Mucosa of rectum (tissue), 2 donors: ENCODE measurements around the gene SNX30.

Experiments used
- H3K27ac ChIP-seq, 2 donors: one replicate each; pipeline ENCODE4 v1.7.0; 2013; ENCODE audit warnings: inconsistent platforms in 2 of 2, low read depth in 2 of 2, low read length in 2 of 2
- H3K27me3 ChIP-seq, 2 donors: one replicate each; pipeline ENCODE4 v1.7.0; 2013; ENCODE audit warnings: low read length in 2 of 2; ENCODE audit not compliant: control insufficient read depth in 2 of 2, insufficient read depth in 2 of 2
- H3K36me3 ChIP-seq, 2 donors: one replicate each; pipeline ENCODE4 v1.7.0; 2013; ENCODE audit warnings: low read length in 2 of 2; ENCODE audit not compliant: control insufficient read depth in 2 of 2, insufficient read depth in 2 of 2
- H3K4me1 ChIP-seq, 2 donors: one replicate each; pipeline ENCODE4 v1.7.0; 2013; ENCODE audit warnings: low read length in 2 of 2, mild to moderate bottlenecking in 1 of 2; ENCODE audit not compliant: control insufficient read depth in 2 of 2, insufficient read depth in 2 of 2
- H3K4me3 ChIP-seq, 2 donors: one replicate each; pipeline ENCODE4 v1.7.0; 2013; ENCODE audit warnings: low read length in 2 of 2
- H3K9ac ChIP-seq, 2 donors: one replicate each; pipeline ENCODE4 v1.7.0; 2013; ENCODE audit warnings: low read length in 2 of 2, low read depth in 1 of 2, mild to moderate bottlenecking in 1 of 2
- H3K9me3 ChIP-seq, 2 donors: one replicate each; pipeline ENCODE4 v1.7.0; 2013; ENCODE audit warnings: low read length in 2 of 2; ENCODE audit not compliant: control insufficient read depth in 2 of 2
- donor health status: healthy.
- donor health status: Normal muscosa, but diverticular disease.

SNX30 gene

DNA sequence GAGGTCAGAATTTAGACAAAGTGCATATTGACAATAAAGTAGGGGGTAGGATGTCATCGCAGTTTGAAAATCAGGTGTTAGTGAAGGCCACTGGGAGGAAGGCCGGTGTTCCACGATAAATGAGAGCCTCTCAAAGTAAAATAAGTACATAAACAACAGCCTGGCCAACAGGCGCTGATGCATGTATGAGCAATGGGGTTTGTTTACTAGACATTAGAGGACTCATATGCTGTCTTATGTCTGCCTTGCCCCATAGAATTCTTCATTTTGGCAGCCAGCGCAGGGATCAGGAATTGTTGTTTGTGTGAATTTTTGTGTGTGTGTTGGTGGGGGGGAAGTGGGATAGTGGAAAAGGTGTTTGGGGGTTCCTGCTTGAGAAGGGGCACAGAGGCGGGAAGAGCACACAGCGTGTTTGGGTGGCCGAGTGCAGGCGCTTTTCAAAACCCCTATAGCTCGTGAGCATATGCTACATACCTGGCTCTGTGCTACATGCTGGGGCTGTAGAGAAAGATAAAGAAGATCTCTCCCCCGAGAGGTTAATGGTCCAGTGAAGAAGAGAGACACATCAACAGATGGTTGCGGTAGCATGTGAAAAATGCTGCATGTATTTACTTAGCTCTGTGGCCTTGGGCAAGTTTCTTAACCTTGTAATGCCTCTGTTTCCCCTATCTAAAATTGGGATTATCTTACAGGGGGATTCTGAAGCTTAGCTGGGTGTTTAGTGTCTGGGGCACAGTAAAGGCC lies 11.5 kb downstream of the SNX30 start:
- Histone ChIP-seq H3K9me3 (no peaks in the 10 kb centered on the region), H3K4me1 (peaks cover 6 to 23% of the 10 kb centered on the region in 2 donors), H3K27me3 (no peaks in the 10 kb centered on the region), H3K9ac (no peak overlapping the region), H3K27ac (no peak overlapping the region), H3K4me3 (no peak overlapping the region), H3K36me3 (no peaks in the 10 kb centered on the region)

DNA sequence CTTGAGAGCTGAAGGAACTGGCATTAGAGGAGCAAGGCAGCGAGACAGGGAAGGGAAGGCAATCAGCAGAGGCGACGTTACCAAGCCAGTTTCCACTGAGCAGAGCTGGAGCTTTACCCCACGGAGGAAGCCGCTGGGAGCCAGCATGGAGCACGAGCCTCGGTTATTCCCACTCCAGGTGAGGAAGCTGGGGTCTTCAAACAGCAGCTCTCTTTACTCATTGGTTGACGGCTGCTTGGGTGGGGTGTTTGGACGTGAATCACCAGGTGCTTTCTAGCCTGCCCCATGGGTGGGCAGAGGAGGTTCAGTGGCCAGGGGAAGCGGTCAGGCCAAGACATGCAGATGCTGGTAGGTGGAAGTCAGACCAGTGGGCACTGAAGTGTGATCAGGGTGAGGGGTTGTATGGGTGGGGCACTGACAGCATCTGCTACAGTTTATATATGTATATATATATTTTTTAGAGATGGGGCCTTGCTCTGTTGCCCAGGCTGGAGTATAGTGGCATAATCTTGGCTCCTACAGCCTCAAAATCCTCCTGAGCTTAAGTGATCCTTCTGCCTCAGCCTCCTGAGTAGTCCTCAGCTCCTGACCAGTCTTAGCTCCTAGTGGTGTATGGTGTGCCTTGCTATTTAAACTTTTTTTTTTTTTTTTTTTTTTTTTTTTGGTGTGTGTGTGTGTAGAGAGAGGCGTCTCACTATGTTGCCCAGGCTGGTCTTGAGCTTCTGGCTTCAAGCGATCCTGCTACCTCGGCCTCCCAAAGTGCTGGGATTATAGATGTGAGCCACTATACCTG lies 12.4 kb downstream of the SNX30 start:
- Histone ChIP-seq H3K4me1 (peaks cover 0 to 16% of the 10 kb centered on the region in 2 donors), H3K27ac (no peak overlapping the region), H3K4me3 (no peak overlapping the region), H3K9ac (no peak overlapping the region), H3K9me3 (no peaks in the 10 kb centered on the region), H3K36me3 (no peaks in the 10 kb centered on the region), H3K27me3 (no peaks in the 10 kb centered on the region)

GRCh38 chr9:112764344-112764743 lies 13.8 kb downstream of the SNX30 start:
- H3K36me3 ChIP-seq, result peaks cover 0 to 3% of the 10 kb centered on the region in 2 donors
- H3K9ac ChIP-seq, result no peak overlapping the region
- no peaks in the 10 kb centered on the region for H3K9me3 ChIP-seq
- peaks cover 0 to 14% of the 10 kb centered on the region in 2 donors for H3K4me1 ChIP-seq
- H3K4me3 ChIP-seq, result no peak overlapping the region
- no peaks in the 10 kb centered on the region for H3K27me3 ChIP-seq
- no peak overlapping the region for H3K27ac ChIP-seq

DNA sequence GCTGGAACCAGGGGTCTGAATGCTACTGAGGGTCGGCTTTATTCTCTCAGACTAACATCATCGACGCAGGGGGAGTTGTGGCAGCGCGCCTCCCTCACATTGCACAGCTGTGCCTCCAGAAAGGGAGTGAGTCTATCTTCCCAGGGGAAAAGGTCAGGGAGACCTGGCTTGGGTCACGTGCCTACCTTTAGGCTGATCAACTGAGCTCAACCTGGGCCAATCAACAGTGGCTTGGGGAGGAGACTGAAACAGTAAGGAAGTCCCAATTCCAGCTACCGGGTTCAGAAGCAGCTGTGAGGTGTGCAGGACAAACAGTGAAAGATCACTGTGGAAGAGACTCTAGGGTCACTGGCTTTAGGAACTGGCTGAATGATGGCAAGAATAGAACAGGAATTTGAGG lies 14.3 kb downstream of the SNX30 start:
- H3K9ac ChIP-seq, result no peak overlapping the region
- H3K27me3 ChIP-seq, result no peaks in the 10 kb centered on the region
- H3K27ac ChIP-seq, result peak overlapping the region in 1 of 2 donors; percentile 37
- H3K36me3 ChIP-seq, result peaks cover 0 to 4% of the 10 kb centered on the region in 2 donors
- H3K4me1 ChIP-seq, result peaks cover 0 to 14% of the 10 kb centered on the region in 2 donors
- no peak overlapping the region for H3K4me3 ChIP-seq
- no peaks in the 10 kb centered on the region for H3K9me3 ChIP-seq

GRCh38 chr9:112765281-112765680 lies 14.7 kb downstream of the SNX30 start:
- H3K9me3 ChIP-seq, result no peaks in the 10 kb centered on the region
- peaks cover 0 to 14% of the 10 kb centered on the region in 2 donors for H3K4me1 ChIP-seq
- H3K4me3 ChIP-seq, result no peak overlapping the region
- H3K36me3 ChIP-seq, result peaks cover 0 to 4% of the 10 kb centered on the region in 2 donors
- no peak overlapping the region for H3K9ac ChIP-seq
- H3K27me3 ChIP-seq, result no peaks in the 10 kb centered on the region
- peak overlapping the region in 1 of 2 donors; percentile 37 for H3K27ac ChIP-seq

DNA sequence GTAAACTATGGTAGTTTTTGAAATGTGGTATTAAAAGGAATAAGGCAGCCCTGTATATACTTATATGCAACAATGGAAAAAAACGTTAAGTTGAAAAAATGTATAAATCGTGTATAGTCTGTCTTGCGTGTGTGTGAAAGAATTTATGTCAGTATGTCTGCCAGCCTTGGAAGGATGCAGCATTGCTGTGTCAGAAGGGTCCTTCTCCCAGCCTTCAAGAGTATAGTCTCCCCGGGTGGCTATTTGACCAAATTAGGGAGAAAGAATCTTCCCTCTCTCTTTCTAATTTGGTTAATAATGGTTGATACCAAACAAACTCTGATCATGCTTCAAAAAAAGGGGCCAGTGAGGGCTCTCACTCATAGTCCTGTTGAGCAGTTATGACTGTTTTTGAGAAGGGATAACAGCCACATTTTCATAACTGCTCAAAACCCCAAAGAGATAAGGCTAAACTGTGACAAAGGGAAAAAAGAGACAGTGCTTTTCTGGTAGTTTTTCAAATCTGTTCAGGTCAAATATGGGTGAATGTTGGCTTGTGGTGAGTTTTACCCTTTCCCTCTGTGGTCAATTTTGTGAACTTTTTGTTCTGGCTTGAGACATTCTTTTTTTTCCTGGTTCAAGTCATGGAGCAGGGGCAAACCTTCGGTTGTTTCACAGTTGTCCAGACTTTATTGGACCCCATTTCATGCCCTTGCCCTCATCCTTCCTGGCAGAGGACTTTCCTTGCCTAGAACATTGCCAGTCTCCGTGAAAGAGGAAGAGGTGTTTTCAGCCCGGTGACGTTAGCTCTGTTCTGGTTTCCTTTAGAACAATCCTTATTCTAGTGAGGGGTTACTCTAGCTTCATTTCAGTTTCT lies 21.0 kb downstream of the SNX30 start:
- H3K4me1 ChIP-seq, result peaks cover 0 to 7% of the 10 kb centered on the region in 2 donors
- no peak overlapping the region for H3K4me3 ChIP-seq
- H3K27ac ChIP-seq, result no peak overlapping the region
- H3K27me3 ChIP-seq, result no peaks in the 10 kb centered on the region
- peaks cover 0 to 4% of the 10 kb centered on the region in 2 donors for H3K36me3 ChIP-seq
- no peaks in the 10 kb centered on the region for H3K9me3 ChIP-seq
- no peak overlapping the region for H3K9ac ChIP-seq

DNA sequence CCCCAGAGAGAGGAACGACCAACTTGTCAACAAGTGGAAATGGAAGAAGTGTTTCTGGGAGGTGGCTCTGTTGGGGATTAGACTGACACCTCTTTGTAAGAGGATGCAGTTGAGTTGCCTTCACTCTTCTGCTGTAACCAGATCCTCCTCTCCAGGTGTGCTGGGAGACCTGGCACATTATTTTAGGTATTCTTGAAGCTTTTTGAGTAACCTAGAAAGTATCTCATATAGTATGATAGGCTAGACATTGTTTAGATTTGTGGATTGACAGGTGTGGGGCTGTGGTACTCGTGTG lies 21.6 kb downstream of the SNX30 start:
- Histone ChIP-seq H3K4me1 (peaks cover 0 to 7% of the 10 kb centered on the region in 2 donors), H3K36me3 (peaks cover 0 to 4% of the 10 kb centered on the region in 2 donors), H3K27ac (no peak overlapping the region), H3K9ac (no peak overlapping the region), H3K27me3 (no peaks in the 10 kb centered on the region), H3K4me3 (no peak overlapping the region), H3K9me3 (no peaks in the 10 kb centered on the region)

DNA sequence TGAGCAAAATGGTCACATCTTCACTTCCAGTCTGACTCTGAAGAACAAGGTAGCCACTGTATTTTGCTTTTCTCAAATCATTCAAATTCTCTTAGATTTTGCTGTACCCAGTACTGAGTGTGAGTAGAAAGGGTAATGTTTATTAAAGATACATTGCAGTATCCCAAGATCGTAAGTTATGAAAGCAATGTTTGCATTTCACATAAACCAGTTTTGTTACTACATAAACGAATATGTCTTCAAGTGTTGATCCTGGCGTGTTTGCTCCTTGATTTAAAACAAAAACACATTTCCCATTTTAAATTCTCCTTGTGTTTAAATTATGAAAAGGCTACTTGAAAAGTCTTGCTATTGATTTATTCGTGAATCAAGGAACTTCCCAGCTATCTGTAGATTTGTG lies 22.0 kb downstream of the SNX30 start:
- Histone ChIP-seq H3K36me3 (peaks cover 0 to 4% of the 10 kb centered on the region in 2 donors), H3K27ac (no peak overlapping the region), H3K9ac (no peak overlapping the region), H3K27me3 (no peaks in the 10 kb centered on the region), H3K4me1 (peaks cover 0 to 7% of the 10 kb centered on the region in 2 donors), H3K9me3 (no peaks in the 10 kb centered on the region), H3K4me3 (no peak overlapping the region)

DNA sequence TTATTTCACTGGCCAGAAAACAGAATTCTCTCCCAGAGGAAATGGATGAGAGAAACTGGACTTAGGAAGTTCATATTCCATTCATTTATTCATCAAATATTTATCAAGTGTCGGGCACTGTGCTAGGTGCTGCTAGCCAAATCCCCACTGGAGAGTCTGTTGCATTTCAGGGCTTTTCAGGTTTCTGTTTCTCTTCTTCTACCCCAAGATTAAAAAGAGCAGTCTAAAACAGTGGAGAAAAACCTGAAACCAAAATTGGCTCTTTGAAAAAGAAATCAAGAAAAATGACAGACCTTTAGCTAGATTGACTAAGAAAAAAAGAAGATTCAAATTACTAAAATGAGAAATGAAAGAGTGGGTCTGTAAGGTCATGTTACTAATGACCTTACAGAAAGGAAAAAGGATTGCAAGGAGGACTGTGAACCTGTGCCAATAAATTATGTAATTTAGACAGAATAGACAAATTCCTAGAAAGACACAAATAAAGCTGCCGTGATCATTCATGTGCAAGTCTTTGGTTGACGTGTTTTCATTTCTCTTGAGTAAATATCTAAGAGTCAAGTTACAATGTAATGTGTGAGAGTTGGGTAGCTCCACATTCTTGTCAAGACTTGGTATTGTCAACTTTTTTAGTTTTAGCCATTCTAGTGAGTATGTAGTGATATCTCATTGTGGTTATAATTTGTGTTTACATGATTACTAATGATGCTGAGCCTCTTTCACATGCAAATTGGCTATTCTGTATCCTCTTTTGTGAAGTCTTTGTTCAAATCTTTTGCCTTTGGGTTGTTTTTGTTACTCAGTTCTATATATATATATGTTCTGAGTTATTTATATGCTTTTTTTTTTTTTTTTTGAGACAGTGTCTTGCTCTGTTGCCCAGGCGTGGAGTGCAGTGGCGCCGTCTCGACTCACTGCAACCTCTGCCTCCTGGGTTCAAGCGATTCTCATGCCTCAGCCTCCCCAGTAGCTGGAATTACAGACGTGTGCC lies 23.7 kb downstream of the SNX30 start:
- no peaks in the 10 kb centered on the region for H3K9me3 ChIP-seq
- peaks cover 0 to 2% of the 10 kb centered on the region in 2 donors for H3K36me3 ChIP-seq
- H3K27ac ChIP-seq, result no peak overlapping the region
- H3K27me3 ChIP-seq, result no peaks in the 10 kb centered on the region
- no peak overlapping the region for H3K4me3 ChIP-seq
- peaks cover 0 to 7% of the 10 kb centered on the region in 2 donors for H3K4me1 ChIP-seq
- no peak overlapping the region for H3K9ac ChIP-seq
